Activated CD4-positive, CD25-positive, alpha-beta regulatory T cell treated with anti-CD3 and anti-CD28 coated beads, Interleukin-2, amount 50 U/mL, for 72 hours (primary cell): ENCODE results near the gene PNO1.
"Not testable (repeated sequence)": the region's sequence is repeated elsewhere in the genome, so short reads cannot be mapped to it uniquely, and the experiment has no call there.

ENCODE experiments used
- DNase-seq: peaks from one replicate; pipeline ENCODE4 v3.0.0; 2021

Gene PNO1

GRCh38 chr2:68158134-68158447 is 403 bp downstream of the PNO1 start:
- DNase-seq, result no peak

- DNase-seq, result no peak
Observed at GRCh38 chr2:68163641-68164040, 6.0 kb downstream of the PNO1 start.

- DNase-seq, result no peak
Observed at GRCh38 chr2:68167186-68167585, 9.5 kb downstream of the PNO1 start.

- DNase-seq, result no peak
Observed at GRCh38 chr2:68169308-68169707, 11.6 kb downstream of the PNO1 start.

GRCh38 chr2:68171146-68171545 is 13.5 kb downstream of the PNO1 start:
- no peak for DNase-seq

GRCh38 chr2:68171684-68172083 is 14.0 kb downstream of the PNO1 start:
- DNase-seq, result no peak

GRCh38 chr2:68172521-68172920 is 14.8 kb downstream of the PNO1 start:
- no peak for DNase-seq

GRCh38 chr2:68172990-68173700 is 15.5 kb downstream of the PNO1 start:
- DNase-seq, result no peak

GRCh38 chr2:68175210-68175609 is 17.5 kb downstream of the PNO1 start:
- not testable (repeated sequence) for DNase-seq

- DNase-seq, result no peak
Observed at GRCh38 chr2:68176657-68177056, 19.0 kb downstream of the PNO1 start.

GRCh38 chr2:68177541-68177940 is 19.9 kb downstream of the PNO1 start:
- no peak for DNase-seq

- no peak for DNase-seq
Observed at GRCh38 chr2:68178432-68178831, 20.7 kb downstream of the PNO1 start.

GRCh38 chr2:68178954-68179627 is 21.4 kb downstream of the PNO1 start:
- no peak for DNase-seq

GRCh38 chr2:68182902-68183301 is 25.2 kb downstream of the PNO1 start:
- no peak for DNase-seq

- peak; percentile 69 for DNase-seq
Observed at GRCh38 chr2:68185541-68186164, 28.0 kb downstream of the PNO1 start.

GRCh38 chr2:68187329-68187728 is 29.6 kb downstream of the PNO1 start:
- DNase-seq, result no peak

- DNase-seq, result no peak
Observed at GRCh38 chr2:68188831-68189230, 31.1 kb downstream of the PNO1 start.

- DNase-seq, result no peak
Observed at GRCh38 chr2:68189991-68190784, 32.5 kb downstream of the PNO1 start.

- DNase-seq, result no peak
Observed at GRCh38 chr2:68190991-68191731, 33.5 kb downstream of the PNO1 start.

GRCh38 chr2:68193144-68193543 is 35.5 kb downstream of the PNO1 start:
- no peak for DNase-seq

GRCh38 chr2:68193787-68194372 is 36.2 kb downstream of the PNO1 start:
- no peak for DNase-seq

- no peak for DNase-seq
Observed at GRCh38 chr2:68195096-68195495, 37.4 kb downstream of the PNO1 start.
